GM19351 (cell line): ENCODE measurements around the gene CD276.

Experiments used
- ATAC-seq: cut with Tn5 transposase; IDR thresholded peaks from one replicate; pipeline ENCODE4 v1.9.1; 2021; ENCODE audit warnings: mild to moderate bottlenecking, moderate library complexity; ENCODE audit not compliant: unreplicated experiment

CD276 gene

GRCh38 chr15:73763931-73764330 is 79.7 kb downstream of the CD276 start:
- no peak for ATAC-seq
